CD4-positive, alpha-beta memory T cell (primary cell): ENCODE measurements around the gene SKIL. TPM values are rescaled to one million over a fixed set of nuclear protein-coding genes. Genes with fewer than 3 reads are reported as not detected.
A peak's percentile ranks its signal among the peaks of the same experiment; 100 is the strongest.

ENCODE experiments used
- CTCF ChIA-PET: fragments of 350-600 bp; sonication (Branson Sonifier 250); formaldehyde crosslinking; loops from one replicate; lab custom pipeline; 2021; ENCODE audit warnings: inconsistent platforms; ENCODE audit not compliant: partially characterized antibody; lab: Charles Lee
- POLR2A ChIA-PET: fragments of 350-600 bp; sonication (Branson Sonifier 250); formaldehyde crosslinking; loops from one replicate; lab custom pipeline; 2021; ENCODE audit not compliant: partially characterized antibody; lab: Charles Lee
- DNase-seq, 5 donors: peaks; one replicate each; pipeline versions ENCODE4 v3.0.0 to v3.0.0-alpha.2; 2020 to 2022; ENCODE audit warnings: mixed read lengths in 1 of 5
- H3K27ac ChIP-seq: one replicate; pipeline ENCODE4 v1.7.0; 2013; ENCODE audit warnings: low read depth, low read length
- H3K27me3 ChIP-seq: 2 replicates; pipeline ENCODE4 v1.7.0; 2013; ENCODE audit warnings: mild to moderate bottlenecking, low read length, moderate library complexity; ENCODE audit not compliant: insufficient read depth
- H3K36me3 ChIP-seq: 2 replicates; pipeline ENCODE4 v1.7.0; 2013; ENCODE audit warnings: mild to moderate bottlenecking, low read length, moderate library complexity; ENCODE audit not compliant: insufficient read depth
- H3K4me1 ChIP-seq: 2 replicates; pipeline ENCODE4 v1.7.0; 2013; ENCODE audit warnings: mild to moderate bottlenecking, low read length, moderate library complexity; ENCODE audit not compliant: insufficient read depth
- H3K4me3 ChIP-seq, 2 donors: one replicate each; pipeline ENCODE4 v1.7.0; 2013; ENCODE audit warnings: low read length in 2 of 2, mild to moderate bottlenecking in 1 of 2
- H3K9me3 ChIP-seq, 2 donors: one replicate each; pipeline ENCODE4 v1.7.0; 2013; ENCODE audit warnings: low read length in 2 of 2, control low read depth in 1 of 2; ENCODE audit not compliant: control insufficient read depth in 1 of 2
- H3K27ac Mint-ChIP-seq, 7 donors: one replicate each; pipeline ENCODE4 v1.8.0; 2020 to 2021; ENCODE audit warnings: mixed read lengths in 7 of 7, mild to moderate bottlenecking in 6 of 7, inconsistent platforms in 3 of 7, moderate library complexity in 3 of 7
- H3K27me3 Mint-ChIP-seq, 2 donors: one replicate each; pipeline ENCODE4 v1.8.0; 2020 to 2021; ENCODE audit warnings: mixed read lengths in 2 of 2
- H3K36me3 Mint-ChIP-seq, 2 donors: one replicate each; pipeline ENCODE4 v1.8.0; 2020 to 2021; ENCODE audit warnings: mixed read lengths in 2 of 2, inconsistent platforms in 1 of 2, mild to moderate bottlenecking in 1 of 2
- H3K4me1 Mint-ChIP-seq, 4 donors: one replicate each; pipeline ENCODE4 v1.8.0; 2020 to 2021; ENCODE audit warnings: mixed read lengths in 4 of 4, mild to moderate bottlenecking in 1 of 4
- H3K4me3 Mint-ChIP-seq, 8 donors: one replicate each; pipeline ENCODE4 v1.8.0; 2020 to 2021; ENCODE audit warnings: mixed read lengths in 8 of 8, mild to moderate bottlenecking in 7 of 8, moderate library complexity in 6 of 8, inconsistent platforms in 3 of 8
- H3K9me3 Mint-ChIP-seq, 8 donors: one replicate each; pipeline ENCODE4 v1.8.0; 2020 to 2021; ENCODE audit warnings: mixed read lengths in 8 of 8, mild to moderate bottlenecking in 5 of 8, inconsistent platforms in 3 of 8, moderate library complexity in 1 of 8
- intact Hi-C: fragments of 100-400 bp; cut with micrococcal nuclease; formaldehyde crosslinking; loops from one replicate; pipeline ENCODE4 v1.15.1; 2023
- polyA plus RNA-seq, 2 donors: library from polyadenylated mRNA; unstranded; fragments of 300-500 nt; fragmentation: Illumina TruSeq; gene quantifications; one replicate each; pipeline ENCODE4 v1.2.3, GENCODE V29; 2021
- total RNA-seq, 2 experiments: library from RNA; stranded (reverse); gene quantifications; one replicate each; pipeline ENCODE4 v1.2.3, GENCODE V29; 2021

Gene SKIL, protein sequence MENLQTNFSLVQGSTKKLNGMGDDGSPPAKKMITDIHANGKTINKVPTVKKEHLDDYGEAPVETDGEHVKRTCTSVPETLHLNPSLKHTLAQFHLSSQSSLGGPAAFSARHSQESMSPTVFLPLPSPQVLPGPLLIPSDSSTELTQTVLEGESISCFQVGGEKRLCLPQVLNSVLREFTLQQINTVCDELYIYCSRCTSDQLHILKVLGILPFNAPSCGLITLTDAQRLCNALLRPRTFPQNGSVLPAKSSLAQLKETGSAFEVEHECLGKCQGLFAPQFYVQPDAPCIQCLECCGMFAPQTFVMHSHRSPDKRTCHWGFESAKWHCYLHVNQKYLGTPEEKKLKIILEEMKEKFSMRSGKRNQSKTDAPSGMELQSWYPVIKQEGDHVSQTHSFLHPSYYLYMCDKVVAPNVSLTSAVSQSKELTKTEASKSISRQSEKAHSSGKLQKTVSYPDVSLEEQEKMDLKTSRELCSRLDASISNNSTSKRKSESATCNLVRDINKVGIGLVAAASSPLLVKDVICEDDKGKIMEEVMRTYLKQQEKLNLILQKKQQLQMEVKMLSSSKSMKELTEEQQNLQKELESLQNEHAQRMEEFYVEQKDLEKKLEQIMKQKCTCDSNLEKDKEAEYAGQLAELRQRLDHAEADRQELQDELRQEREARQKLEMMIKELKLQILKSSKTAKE
- total RNA-seq (10 to 100 TPM; 59.3 to 60.4 TPM), polyA plus RNA-seq (1 to 10 TPM; 2.5 to 4.4 TPM)

GRCh38 chr3:170357176-170358041 is at the start of gene SKIL:
Gene SKIL (plus strand): TSS chr3:170357715. CDS start chr3:170360332, 2,617 bp downstream.
- Histone ChIP-seq H3K9me3 (no peaks in the 10 kb centered on the region), H3K4me1 (peaks cover 32% of the 10 kb centered on the region), H3K27me3 (no peaks in the 10 kb centered on the region), H3K4me3 (peak within 1 kb of the TSS; percentile 57 to 62), H3K27ac (peak within 1 kb of the TSS; percentile 88), H3K36me3 (no peaks in the 10 kb centered on the region)
- ChIA-PET CTCF (interaction anchor here (0.9 to 2.1 kb wide), 10 partner anchors 9 to 594 kb away, joined by 3 to 8 read pairs (median 3); no protein-coding TSS in a partner anchor), POLR2A (interaction anchor here (0.6 to 3.0 kb wide), 26 partner anchors 9 to 1777 kb away, joined by 3 to 31 read pairs (median 5); partner anchors contain the start of genes CLDN11, EIF5A2, MYNN and PHC3)
- H3K4me3 Mint-ChIP-seq = peak within 1 kb of the TSS; percentile 90 to 99 (median 93)
- H3K36me3 Mint-ChIP-seq = peaks cover 9 to 19% of the 10 kb centered on the region in 2 donors
- H3K27me3 Mint-ChIP-seq = no peaks in the 10 kb centered on the region
- H3K27ac Mint-ChIP-seq = peak within 1 kb of the TSS; percentile 95 to 99 (median 98)
- peaks cover 0 to 4% (median 0%) of the 10 kb centered on the region in 8 donors for H3K9me3 Mint-ChIP-seq
- intact Hi-C loops = loop anchor here (1.0 to 5.0 kb wide), 7 partner anchors 55 to 593 kb away; partner anchors contain the start of genes EIF5A2, MYNN, PHC3 and PRKCI
- DNase-seq = peak; percentile 96 to 98 (median 97)
- H3K4me1 Mint-ChIP-seq = peaks cover 31 to 72% (median 43%) of the 10 kb centered on the region in 4 donors

GRCh38 chr3:170309046-170309445 is 48.5 kb upstream of the SKIL start:
- ChIA-PET POLR2A (no interaction called here), CTCF (interaction anchor here (0.6 to 4.3 kb wide), 8 partner anchors 22 to 539 kb away, joined by 3 to 23 read pairs (median 4); partner anchors contain the start of gene SKIL)
- no peaks in the 10 kb centered on the region for H3K4me1 ChIP-seq
- Mint-ChIP-seq H3K36me3 (no peaks in the 10 kb centered on the region), H3K9me3 (no peaks in the 10 kb centered on the region), H3K4me3 (no peak overlapping the region), H3K4me1 (peaks cover 0 to 1% (median 0%) of the 10 kb centered on the region in 4 donors), H3K27me3 (no peaks in the 10 kb centered on the region), H3K27ac (no peak overlapping the region)
- H3K4me3 ChIP-seq = no peak overlapping the region
- DNase-seq = no peak
- no peaks in the 10 kb centered on the region for H3K9me3 ChIP-seq
- H3K27me3 ChIP-seq = no peaks in the 10 kb centered on the region
- intact Hi-C loops = no loop called here
- no peak overlapping the region for H3K27ac ChIP-seq
- no peaks in the 10 kb centered on the region for H3K36me3 ChIP-seq

DNA sequence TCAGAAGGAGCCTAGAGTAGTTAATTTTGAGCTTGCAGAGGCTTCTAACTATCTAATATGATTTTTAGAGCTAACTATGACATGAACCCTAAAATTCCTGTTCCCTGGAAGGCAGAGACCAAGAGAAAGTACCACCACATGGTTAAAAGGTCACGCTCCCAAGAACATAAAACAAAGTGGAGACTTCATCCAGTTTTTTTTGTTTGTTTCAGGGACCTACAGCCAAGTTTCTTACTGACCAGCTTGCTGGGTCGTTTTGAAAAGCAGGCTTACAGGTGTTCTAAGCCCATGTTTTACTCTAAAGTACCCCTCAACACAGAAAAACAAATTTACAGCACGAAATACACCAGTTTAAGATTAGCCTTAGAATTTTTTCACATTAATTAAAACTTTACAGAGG is 39.6 kb upstream of the SKIL start:
- Mint-ChIP-seq H3K27me3 (peaks cover 0 to 2% of the 10 kb centered on the region in 2 donors), H3K4me3 (no peak overlapping the region), H3K9me3 (peaks cover 0 to 2% (median 0%) of the 10 kb centered on the region in 8 donors), H3K4me1 (no peaks in the 10 kb centered on the region), H3K36me3 (no peaks in the 10 kb centered on the region), H3K27ac (no peak overlapping the region)
- ChIA-PET CTCF (no interaction called here), POLR2A (no interaction called here)
- no peaks in the 10 kb centered on the region for H3K36me3 ChIP-seq
- H3K4me3 ChIP-seq = no peak overlapping the region
- H3K27me3 ChIP-seq = no peaks in the 10 kb centered on the region
- no peak for DNase-seq
- H3K9me3 ChIP-seq = no peaks in the 10 kb centered on the region
- no peaks in the 10 kb centered on the region for H3K4me1 ChIP-seq
- intact Hi-C loops = no loop called here
- H3K27ac ChIP-seq = no peak overlapping the region

DNA sequence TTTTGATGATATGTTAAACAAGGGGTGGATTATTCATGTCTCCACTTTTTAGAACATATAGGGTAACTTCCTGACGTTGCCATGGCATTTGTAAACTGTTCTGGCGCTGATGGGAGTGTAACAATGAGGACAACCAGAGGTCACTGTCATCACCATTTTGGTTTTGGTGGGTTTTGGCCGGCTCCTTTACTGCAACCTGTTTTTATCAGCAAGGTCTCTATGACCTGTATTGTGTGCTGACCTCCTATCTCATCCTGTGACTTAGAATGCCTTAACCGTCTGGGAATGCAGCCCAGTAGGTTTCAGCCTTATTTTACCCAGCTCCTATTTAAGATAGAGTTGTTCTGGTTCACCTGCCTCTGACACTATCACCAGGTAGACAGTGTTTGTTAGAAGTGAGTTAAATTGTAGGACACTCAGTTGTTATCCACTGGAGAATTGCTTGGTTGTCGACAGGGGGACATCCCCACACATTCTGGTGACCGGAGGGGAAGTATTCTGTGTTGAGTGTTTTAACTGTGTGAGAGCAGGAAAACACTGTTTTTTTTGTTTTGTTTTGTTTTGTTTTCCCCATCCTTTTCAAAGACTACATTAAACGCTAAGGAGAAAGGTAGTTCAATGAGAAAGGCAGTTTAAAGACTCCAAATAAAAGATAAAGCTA is 36.9 kb upstream of the SKIL start:
- no peak overlapping the region for H3K27ac ChIP-seq
- H3K4me1 ChIP-seq = no peaks in the 10 kb centered on the region
- Mint-ChIP-seq H3K9me3 (peaks cover 0 to 2% (median 0%) of the 10 kb centered on the region in 8 donors), H3K27ac (peak overlapping the region in 1 of 7 donors; percentile 19), H3K27me3 (peaks cover 2 to 3% of the 10 kb centered on the region in 2 donors), H3K4me3 (no peak overlapping the region), H3K4me1 (no peaks in the 10 kb centered on the region), H3K36me3 (no peaks in the 10 kb centered on the region)
- ChIA-PET POLR2A (interaction anchor here (0.7 kb wide), 1 partner anchor 13 kb away, joined by 3 read pairs; no protein-coding TSS in a partner anchor), CTCF (no interaction called here)
- no peak overlapping the region for H3K4me3 ChIP-seq
- DNase-seq = no peak
- H3K27me3 ChIP-seq = no peaks in the 10 kb centered on the region
- no peaks in the 10 kb centered on the region for H3K9me3 ChIP-seq
- intact Hi-C loops = no loop called here
- no peaks in the 10 kb centered on the region for H3K36me3 ChIP-seq

DNA sequence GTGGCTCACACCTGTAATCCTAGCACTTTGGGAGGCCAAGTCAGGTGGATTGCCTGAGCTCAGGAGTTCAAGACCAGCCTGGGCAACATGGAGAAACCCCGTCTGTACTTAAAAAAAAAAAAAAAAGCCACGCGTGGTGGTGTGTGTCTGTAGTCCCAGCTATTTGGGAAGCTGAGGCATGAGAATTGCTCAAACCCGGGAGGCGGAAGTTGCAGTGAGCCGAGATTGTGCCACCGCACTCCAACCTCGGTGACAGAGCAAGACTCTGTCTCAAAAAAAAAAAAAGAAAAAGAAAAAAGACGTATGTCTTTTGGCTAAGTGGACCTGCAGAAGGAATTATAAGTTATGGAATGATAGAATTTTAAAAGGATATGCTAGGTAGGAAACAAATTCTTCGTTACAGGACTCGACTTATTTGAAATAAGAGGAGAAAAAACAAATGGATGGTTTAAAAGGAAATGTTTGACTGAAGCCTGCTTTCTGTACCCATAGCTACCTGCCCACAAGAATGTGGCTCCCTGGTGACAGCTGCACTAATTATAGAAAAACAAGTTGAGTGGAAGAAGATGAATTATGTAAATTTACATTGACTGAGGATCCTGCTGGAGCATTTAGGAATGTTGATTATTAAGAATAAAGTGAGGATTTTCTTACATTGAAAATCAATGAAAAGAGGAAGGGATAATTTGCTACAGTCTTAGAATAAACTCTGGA is 36.0 kb upstream of the SKIL start:
- H3K4me1 Mint-ChIP-seq = no peaks in the 10 kb centered on the region
- POLR2A ChIA-PET = interaction anchor here (0.7 kb wide), 1 partner anchor 14 kb away, joined by 3 read pairs; no protein-coding TSS in a partner anchor
- no peak overlapping the region for H3K4me3 ChIP-seq
- no peaks in the 10 kb centered on the region for H3K36me3 ChIP-seq
- no peak overlapping the region for H3K4me3 Mint-ChIP-seq
- H3K36me3 Mint-ChIP-seq = no peaks in the 10 kb centered on the region
- no peak for DNase-seq
- no peaks in the 10 kb centered on the region for H3K9me3 ChIP-seq
- intact Hi-C loops = no loop called here
- no peak overlapping the region for H3K27ac ChIP-seq
- no peaks in the 10 kb centered on the region for H3K27me3 ChIP-seq
- H3K27ac Mint-ChIP-seq = no peak overlapping the region
- CTCF ChIA-PET = no interaction called here
- peaks cover 2 to 3% of the 10 kb centered on the region in 2 donors for H3K27me3 Mint-ChIP-seq
- no peaks in the 10 kb centered on the region for H3K4me1 ChIP-seq
- peaks cover 0 to 2% (median 0%) of the 10 kb centered on the region in 8 donors for H3K9me3 Mint-ChIP-seq
